Gastrocnemius medialis (tissue), 4 donors: ENCODE results near the gene IGLL1. TPM values are rescaled to one million over a fixed set of nuclear protein-coding genes. Genes with fewer than 3 reads are reported as not detected.

ENCODE experiments used
- ATAC-seq, 2 donors: fragments of 150-250 bp; one replicate each; pipeline ENCODE4 v1.9.1; 2016
- DNase-seq, 2 donors: peaks; one replicate each; pipeline ENCODE4 v3.0.0-alpha.2; 2019
- H3K27ac ChIP-seq, 4 donors: fragments of 200-600 bp; sonication (generic); 1 replicate in 1 of 4; 2 replicates in 3 of 4; pipeline ENCODE4 v1.5.1; 2016 to 2018; ENCODE audit warnings: mild to moderate bottlenecking in 2 of 4, moderate library complexity in 1 of 4
- H3K27me3 ChIP-seq, 3 donors: fragments of 200-600 bp; sonication (generic) in 2 of 3; 1 replicate in 1 of 3; 2 replicates in 2 of 3; pipeline versions ENCODE4 v1.5.1 to v1.6.0; 2016 to 2019; ENCODE audit warnings: mild to moderate bottlenecking in 1 of 3, moderate library complexity in 1 of 3
- H3K36me3 ChIP-seq, 2 donors: fragments of 200-600 bp; sonication (generic) in 1 of 2; one replicate each; pipeline ENCODE4 v1.5.1; 2017 to 2018
- H3K4me1 ChIP-seq, 2 donors: fragments of 200-600 bp; sonication (generic) in 1 of 2; one replicate each; pipeline ENCODE4 v1.5.1; 2016 to 2017; ENCODE audit warnings: mild to moderate bottlenecking in 2 of 2
- H3K4me3 ChIP-seq, 4 donors: fragments of 200-600 bp; sonication (generic) in 3 of 4; 1 replicate in 1 of 4; 2 replicates in 3 of 4; pipeline ENCODE4 v1.5.1; 2016 to 2019; ENCODE audit warnings: mild to moderate bottlenecking in 2 of 4
- H3K9me3 ChIP-seq, 3 donors: fragments of 200-600 bp; sonication (generic) in 2 of 3; 1 replicate in 1 of 3; 2 replicates in 2 of 3; pipeline ENCODE4 v1.5.1; 2016 to 2019
- CTCF ChIP-seq, 5 experiments: fragments of 450-650 bp in 3 of 5; fragments of 200-600 bp in 2 of 5; sonication (generic) in 2 of 5; IDR thresholded peaks in 4 of 5; conservative IDR thresholded peaks in 1 of 5; 1 replicate in 4 of 5; 2 replicates in 1 of 5; pipeline ENCODE4 v1.5.1; 2016 to 2019; ENCODE audit warnings: antibody characterized with exemption in 5 of 5, mild to moderate bottlenecking in 3 of 5, moderate library complexity in 3 of 5
- POLR2A ChIP-seq, 2 donors: fragments of 450-650 bp; IDR thresholded peaks; one replicate each; pipeline ENCODE4 v1.6.1; 2017; ENCODE audit warnings: antibody characterized with exemption in 2 of 2, mild to moderate bottlenecking in 2 of 2, moderate library complexity in 2 of 2
- in situ Hi-C, 4 donors: fragments of 200-750 bp; cut with MboI; loops; one replicate each; pipeline versions ENCODE4 v1.15.0 to v1.8.0; 2017; ENCODE audit warnings: low sequenced_read_pairs in 4 of 4
- intact Hi-C: fragments of 100-400 bp; cut with DNase I; formaldehyde crosslinking; loops from one replicate; pipeline ENCODE4 v1.15.1; 2023; ENCODE audit warnings: low total_unique reads
- total RNA-seq, 4 donors: library from RNA; depleted of rRNA; stranded (reverse); fragments of >200 nt; gene quantifications; one replicate each; pipeline versions ENCODE4 v1.1.0 to v1.2.3, GENCODE V29; 2016

Gene IGLL1
- total RNA-seq, 4 donors from 2014 or later = not detected

GRCh38 chr22:23525510-23525909, 54.6 kb downstream of the IGLL1 start:
- DNase-seq = no peak
- intact Hi-C loops (loop anchor here (10.0 kb wide), 1 partner anchor 221 kb away; no protein-coding TSS in a partner anchor), in situ Hi-C loops (loop anchor here in 2 of 4 donors (25.0 kb wide), 2 partner anchors 213 to 337 kb away; partner anchors contain the start of gene SLC2A11 (in 2 of the 2))
- H3K27ac ChIP-seq = no peak overlapping the region
- ATAC-seq = no peak
- H3K9me3 ChIP-seq = no peaks in the 10 kb centered on the region
- H3K27me3 ChIP-seq = no peaks in the 10 kb centered on the region
- no peaks in the 10 kb centered on the region for H3K36me3 ChIP-seq
- H3K4me1 ChIP-seq = peaks cover 8 to 10% of the 10 kb centered on the region in 2 donors
- TF ChIP-seq CTCF (IDR thresholded peaks at IDR 0.05 in 4 of 5, conservative IDR thresholded peaks at IDR 0.05 in 1 of 5) (no peak), POLR2A (IDR thresholded peaks at IDR 0.05) (no peak)
- H3K4me3 ChIP-seq = no peak overlapping the region

GRCh38 chr22:23524226-23524625, 55.9 kb downstream of the IGLL1 start:
- intact Hi-C loops (loop anchor here (5.0 to 10.0 kb wide), 2 partner anchors 219 to 243 kb away; partner anchors contain the start of gene CHCHD10), in situ Hi-C loops (no loop called here)
- Histone ChIP-seq H3K4me3 (no peak overlapping the region), H3K27ac (no peak overlapping the region), H3K4me1 (peaks cover 8 to 13% of the 10 kb centered on the region in 2 donors), H3K27me3 (no peaks in the 10 kb centered on the region), H3K9me3 (no peaks in the 10 kb centered on the region), H3K36me3 (no peaks in the 10 kb centered on the region)
- TF ChIP-seq CTCF (IDR thresholded peaks at IDR 0.05 in 4 of 5, conservative IDR thresholded peaks at IDR 0.05 in 1 of 5) (no peak), POLR2A (IDR thresholded peaks at IDR 0.05) (no peak)
- ATAC-seq (no peak), DNase-seq (no peak)

GRCh38 chr22:23523713-23524112, 56.4 kb downstream of the IGLL1 start:
- Histone ChIP-seq H3K36me3 (no peaks in the 10 kb centered on the region), H3K4me1 (peaks cover 8 to 13% of the 10 kb centered on the region in 2 donors), H3K4me3 (no peak overlapping the region), H3K27me3 (no peaks in the 10 kb centered on the region), H3K27ac (no peak overlapping the region), H3K9me3 (no peaks in the 10 kb centered on the region)
- DNase-seq (no peak), ATAC-seq (no peak)
- no peak for TF ChIP-seq POLR2A (IDR thresholded peaks at IDR 0.05)
- no peak for TF ChIP-seq CTCF (IDR thresholded peaks at IDR 0.05 in 4 of 5, conservative IDR thresholded peaks at IDR 0.05 in 1 of 5)
- in situ Hi-C loops (no loop called here), intact Hi-C loops (loop anchor here (5.0 to 10.0 kb wide), 2 partner anchors 219 to 244 kb away; partner anchors contain the start of gene CHCHD10)

Other genes with a start within 250 kb of the IGLL1 start
- gene DRICH1, start 52.0 kb upstream of the IGLL1 start, total RNA-seq = not detected
- 1 to 10 TPM in 1 of 4 donors, under 1 TPM in 1, not detected in 2; 0.09 to 1.9 TPM for gene RGL4, start 110.7 kb upstream of the IGLL1 start, total RNA-seq
- 1 to 10 TPM; 3.1 to 6.3 (median 4.2) TPM for gene ZNF70, start 170.8 kb upstream of the IGLL1 start, total RNA-seq
- 1 to 10 TPM in 1 of 4 donors, not detected in 3; 1.1 TPM for gene VPREB3, start 174.1 kb upstream of the IGLL1 start, total RNA-seq
- not detected for gene C22orf15, start 182.7 kb upstream of the IGLL1 start, total RNA-seq
- gene CHCHD10, start 187.7 kb upstream of the IGLL1 start, total RNA-seq = 100 to 1,000 TPM; 157 to 290 (median 181) TPM
- 1 to 10 TPM in 2 of 4 donors, under 1 TPM in 1, not detected in 1; 0.91 to 3.6 (median 1.4) TPM for gene MMP11, start 192.6 kb upstream of the IGLL1 start, total RNA-seq
- 10 to 100 TPM; 37.8 to 65.6 (median 55.2) TPM for gene SMARCB1, start 206.7 kb upstream of the IGLL1 start, total RNA-seq